ENCODE measurements around the gene ZNRF1. TPM values are rescaled to one million over a fixed set of nuclear protein-coding genes. Genes with fewer than 3 reads are reported as not detected.
A peak's percentile ranks its signal among the peaks of the same experiment; 100 is the strongest.
"Not testable (repeated sequence)": the region's sequence is repeated elsewhere in the genome, so short reads cannot be mapped to it uniquely, and the experiment has no call there.

Gene ZNRF1
- total RNA-seq, 2 experiments from 2014 or later = 35.2 to 42.9 TPM

DNA sequence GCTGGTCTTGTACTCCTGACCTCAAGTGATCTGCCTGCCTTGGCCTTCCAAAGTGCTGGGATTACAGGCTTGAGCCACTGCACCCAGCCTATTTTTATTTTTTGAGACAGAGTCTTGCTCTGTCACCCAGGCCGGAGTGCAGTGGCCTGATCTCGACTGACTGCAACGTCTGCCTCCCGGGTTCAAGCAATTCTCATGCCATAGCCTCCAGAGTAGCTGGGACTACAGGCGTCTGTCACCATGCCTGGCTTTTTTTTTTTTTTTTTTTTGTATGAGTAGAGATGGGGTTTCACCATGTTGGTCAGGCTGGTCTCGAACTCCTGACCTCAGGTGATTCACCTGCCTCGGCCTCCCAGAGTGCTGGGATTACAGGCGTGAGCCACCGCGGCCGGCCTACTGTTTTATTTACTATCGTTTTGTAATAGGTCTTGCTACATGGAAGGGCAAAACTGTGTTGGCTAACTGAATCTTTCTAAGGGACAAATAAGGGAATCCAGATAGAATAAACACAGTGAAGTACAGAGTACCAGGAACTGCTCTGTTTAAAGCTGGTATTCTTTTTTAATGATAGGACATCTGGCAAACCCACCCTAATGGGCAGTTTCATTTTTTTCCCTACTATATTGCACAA is 17.7 kb downstream of the ZNRF1 start:
- DNase-seq; ATAC-seq; H3K9me3 Mint-ChIP-seq (ENCODE audit: low read depth); POLR2A ChIA-PET; intact Hi-C loops (cut with DNase I, micrococcal nuclease); H3K27me3 Mint-ChIP-seq; H3K27ac Mint-ChIP-seq; H3K4me3 Mint-ChIP-seq: not testable (repeated sequence)
- Mint-ChIP-seq H3K36me3 (ENCODE audit: low read depth) (peaks cover 20% of the 10 kb centered on the region), H3K4me1 (peaks cover 41% of the 10 kb centered on the region)
- CTCF ChIA-PET = interaction anchor here (0.6 to 2.2 kb wide), 4 partner anchors 15 to 95 kb away, joined by 3 to 8 read pairs (median 5); no protein-coding TSS in a partner anchor

DNA sequence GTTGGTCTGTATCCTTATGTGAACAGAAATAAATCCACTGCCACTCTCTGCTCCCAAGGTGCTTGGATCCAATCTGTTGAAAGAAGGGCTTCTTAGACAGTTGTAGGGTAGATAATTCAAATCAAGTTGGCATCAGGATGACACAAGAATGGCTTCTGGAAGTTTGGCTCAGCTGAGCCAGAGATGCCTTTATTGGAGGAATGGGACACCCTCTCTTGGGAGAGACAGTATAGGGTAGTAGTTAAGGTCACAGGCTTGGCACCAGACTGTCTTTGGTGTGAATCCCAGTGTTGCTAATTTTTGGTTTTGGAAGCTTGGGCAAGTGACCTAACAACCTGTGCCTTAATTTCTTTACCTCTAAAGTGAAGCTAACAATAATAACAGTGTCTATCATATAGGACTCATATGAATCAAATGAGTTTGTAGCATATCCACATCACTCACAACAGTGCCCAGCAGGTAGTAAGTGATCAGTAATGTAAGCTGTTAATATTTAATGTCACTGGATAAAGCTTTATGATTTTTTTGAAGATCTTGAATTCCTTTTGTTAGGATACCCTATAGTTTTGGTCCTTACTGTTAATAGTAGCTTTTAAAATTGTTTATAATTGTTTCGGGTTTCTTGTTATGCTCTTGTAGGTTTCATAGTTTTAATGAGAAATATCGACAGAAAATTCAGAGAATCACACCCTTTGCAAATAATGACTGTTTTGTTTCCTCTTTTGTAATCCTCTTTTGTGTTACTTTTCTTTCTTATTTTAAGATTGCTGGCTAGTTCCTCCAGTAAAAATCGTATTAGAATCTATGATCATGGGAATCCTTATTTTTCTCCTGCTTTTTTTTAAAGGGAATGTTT is 19.1 kb downstream of the ZNRF1 start:
- no peaks in the 10 kb centered on the region for H3K27me3 Mint-ChIP-seq
- H3K4me1 Mint-ChIP-seq = peaks cover 32% of the 10 kb centered on the region
- DNase-seq (no peak), ATAC-seq (no peak)
- peaks cover 11% of the 10 kb centered on the region for H3K9me3 Mint-ChIP-seq (ENCODE audit: low read depth)
- CTCF ChIA-PET = interaction anchor here (0.8 to 2.2 kb wide), 4 partner anchors 8 to 94 kb away, joined by 3 to 8 read pairs (median 4); no protein-coding TSS in a partner anchor
- peaks cover 28% of the 10 kb centered on the region for H3K36me3 Mint-ChIP-seq (ENCODE audit: low read depth)
- POLR2A ChIA-PET = no interaction called here
- no peak overlapping the region for H3K4me3 Mint-ChIP-seq
- H3K27ac Mint-ChIP-seq = peak overlapping the region; percentile 38
- intact Hi-C loops (cut with DNase I, micrococcal nuclease) = no loop called here

DNA sequence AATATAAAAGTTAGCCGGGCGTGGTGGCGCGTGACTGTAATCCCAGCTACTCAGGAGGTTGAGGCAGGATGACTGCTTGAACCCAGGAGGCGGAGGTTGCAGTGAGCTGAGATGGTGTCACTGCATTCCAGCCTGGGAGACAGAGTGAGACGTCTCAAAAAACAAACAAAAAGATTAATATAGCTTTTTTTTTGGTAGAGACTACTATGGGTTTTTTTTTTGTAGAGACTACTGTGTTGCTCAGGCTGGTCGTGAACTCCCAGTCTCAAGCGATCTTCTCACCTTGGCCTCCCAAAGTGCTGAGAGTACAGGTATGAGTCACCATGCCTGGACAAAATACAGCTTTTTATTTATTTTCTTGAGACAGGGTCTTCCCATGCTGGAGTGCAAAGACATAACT is 20.2 kb downstream of the ZNRF1 start:
- ATAC-seq (peak; percentile 34), DNase-seq (peak; percentile 18)
- ChIA-PET POLR2A (interaction anchor here (0.6 kb wide), 1 partner anchor 385 kb away, joined by 5 read pairs; no protein-coding TSS in a partner anchor), CTCF (interaction anchor here (2.0 kb wide), 1 partner anchor 92 kb away, joined by 5 read pairs; no protein-coding TSS in a partner anchor)
- H3K27me3 Mint-ChIP-seq = no peaks in the 10 kb centered on the region
- intact Hi-C loops (cut with DNase I, micrococcal nuclease) = no loop called here
- H3K4me3 Mint-ChIP-seq = no peak overlapping the region
- H3K4me1 Mint-ChIP-seq = peaks cover 34% of the 10 kb centered on the region
- no peak overlapping the region for H3K27ac Mint-ChIP-seq
- H3K9me3 Mint-ChIP-seq (ENCODE audit: low read depth) = peaks cover 11% of the 10 kb centered on the region
- peaks cover 30% of the 10 kb centered on the region for H3K36me3 Mint-ChIP-seq (ENCODE audit: low read depth)

DNA sequence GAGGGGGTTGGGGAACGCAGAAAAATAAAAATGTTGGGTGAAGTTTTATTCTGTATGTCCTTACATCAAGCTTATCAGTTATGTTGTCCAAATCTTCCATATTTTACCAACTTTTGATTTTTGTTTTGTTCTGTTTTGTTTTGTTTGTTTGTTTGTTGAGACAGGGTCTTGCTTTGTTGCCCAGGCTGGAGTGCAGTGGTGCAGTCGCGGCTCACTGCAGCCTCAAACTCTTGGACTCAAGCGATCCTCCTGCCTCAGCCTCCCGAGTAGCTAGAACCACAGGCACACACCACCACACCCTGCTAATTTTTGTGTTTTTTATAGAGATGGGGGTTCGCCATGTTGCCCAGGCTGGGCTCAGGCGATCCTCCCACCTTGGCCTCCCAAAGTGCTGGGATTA is 20.8 kb downstream of the ZNRF1 start:
- Mint-ChIP-seq H3K9me3 (ENCODE audit: low read depth) (peaks cover 11% of the 10 kb centered on the region), H3K4me3 (no peak overlapping the region), H3K36me3 (ENCODE audit: low read depth) (peaks cover 30% of the 10 kb centered on the region), H3K27me3 (no peaks in the 10 kb centered on the region), H3K4me1 (peaks cover 38% of the 10 kb centered on the region), H3K27ac (no peak overlapping the region)
- POLR2A ChIA-PET = no interaction called here
- CTCF ChIA-PET = interaction anchor here (2.0 kb wide), 1 partner anchor 92 kb away, joined by 5 read pairs; no protein-coding TSS in a partner anchor
- no peak for DNase-seq
- intact Hi-C loops (cut with DNase I, micrococcal nuclease) = no loop called here
- no peak for ATAC-seq

DNA sequence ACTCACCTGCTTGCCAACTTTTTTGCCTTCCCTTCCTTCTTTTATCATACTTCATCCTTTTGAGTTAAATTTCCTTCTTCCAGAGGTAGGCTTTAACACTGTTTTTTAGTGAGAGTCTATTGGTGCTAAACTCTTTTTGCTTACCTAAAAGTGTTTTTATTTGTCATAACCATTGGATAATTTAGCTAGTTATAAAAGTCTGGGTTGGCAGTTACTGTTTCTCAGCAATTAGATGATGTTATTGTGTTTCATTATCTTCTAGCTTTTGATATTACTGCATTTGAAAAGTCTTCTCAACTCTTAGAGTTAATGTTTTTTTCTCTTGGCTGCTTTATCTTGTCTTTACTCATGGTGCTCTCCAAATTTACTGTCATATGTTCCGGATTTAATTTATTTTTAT is 22.6 kb downstream of the ZNRF1 start:
- H3K27me3 Mint-ChIP-seq = no peaks in the 10 kb centered on the region
- POLR2A ChIA-PET = interaction anchor here (0.6 kb wide), 1 partner anchor 8 kb away, joined by 6 read pairs; no protein-coding TSS in a partner anchor
- H3K4me3 Mint-ChIP-seq = no peak overlapping the region
- CTCF ChIA-PET = interaction anchor here (1.7 kb wide), 1 partner anchor 9 kb away, joined by 8 read pairs; no protein-coding TSS in a partner anchor
- H3K27ac Mint-ChIP-seq = no peak overlapping the region
- ATAC-seq (no peak), DNase-seq (no peak)
- peaks cover 50% of the 10 kb centered on the region for H3K4me1 Mint-ChIP-seq
- intact Hi-C loops (cut with DNase I, micrococcal nuclease) = no loop called here
- peaks cover 30% of the 10 kb centered on the region for H3K36me3 Mint-ChIP-seq (ENCODE audit: low read depth)
- H3K9me3 Mint-ChIP-seq (ENCODE audit: low read depth) = peaks cover 11% of the 10 kb centered on the region

DNA sequence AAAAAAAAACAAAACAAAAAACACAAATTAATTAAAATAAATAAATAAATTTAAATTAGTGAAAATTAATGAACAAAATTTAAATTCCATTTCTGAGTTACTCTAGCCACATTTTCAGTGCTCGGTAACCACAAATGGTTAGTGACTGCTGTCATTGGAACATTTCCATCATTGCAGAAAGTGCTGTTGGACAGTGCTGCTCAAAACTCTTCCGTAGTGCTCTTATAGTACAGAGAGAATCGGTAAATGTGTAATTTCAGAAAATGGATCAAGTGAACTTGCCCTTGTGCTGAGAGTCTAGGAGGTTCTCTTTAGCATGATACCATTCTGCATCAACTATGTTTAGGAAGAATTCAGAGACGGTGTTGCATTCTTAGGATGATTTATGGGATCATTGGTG is 23.7 kb downstream of the ZNRF1 start:
- ChIA-PET CTCF (interaction anchor here (0.8 to 1.0 kb wide), 2 partner anchors 11 to 20 kb away, joined by 3 to 4 read pairs; no protein-coding TSS in a partner anchor), POLR2A (interaction anchor here (0.7 to 1.6 kb wide), 3 partner anchors 10 to 53 kb away, joined by 3 to 10 read pairs (median 4); no protein-coding TSS in a partner anchor)
- intact Hi-C loops (cut with DNase I, micrococcal nuclease) = no loop called here
- H3K27me3 Mint-ChIP-seq = no peaks in the 10 kb centered on the region
- peaks cover 30% of the 10 kb centered on the region for H3K36me3 Mint-ChIP-seq (ENCODE audit: low read depth)
- peak; percentile 51 for ATAC-seq
- H3K4me3 Mint-ChIP-seq = peak overlapping the region; percentile 4
- peak overlapping the region; percentile 95 for H3K27ac Mint-ChIP-seq
- no peak for DNase-seq
- peaks cover 46% of the 10 kb centered on the region for H3K4me1 Mint-ChIP-seq
- peaks cover 11% of the 10 kb centered on the region for H3K9me3 Mint-ChIP-seq (ENCODE audit: low read depth)

DNA sequence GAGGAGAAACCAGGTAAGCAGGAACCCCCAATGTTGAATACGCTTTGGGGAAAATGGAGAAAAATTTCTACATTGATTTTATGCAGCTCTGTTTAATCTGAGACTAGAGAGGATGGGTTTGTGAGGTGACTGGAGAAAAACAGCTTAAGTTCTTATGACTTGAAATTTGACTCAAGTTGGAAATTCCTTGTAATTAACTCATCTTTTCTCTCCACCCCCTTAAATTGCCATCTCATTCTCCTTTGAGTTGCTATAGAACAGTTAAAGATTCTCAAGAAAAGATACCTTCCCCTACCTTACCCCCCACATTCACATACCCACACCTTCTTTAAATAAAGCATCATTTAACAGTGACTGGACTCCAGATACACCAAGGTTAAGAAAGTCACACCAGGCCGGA is 24.2 kb downstream of the ZNRF1 start:
- CTCF ChIA-PET = interaction anchor here (0.8 to 1.0 kb wide), 2 partner anchors 11 to 20 kb away, joined by 3 to 4 read pairs; no protein-coding TSS in a partner anchor
- Mint-ChIP-seq H3K27ac (peak overlapping the region; percentile 95), H3K9me3 (ENCODE audit: low read depth) (peaks cover 11% of the 10 kb centered on the region), H3K36me3 (ENCODE audit: low read depth) (peaks cover 30% of the 10 kb centered on the region), H3K4me1 (peaks cover 42% of the 10 kb centered on the region), H3K27me3 (no peaks in the 10 kb centered on the region), H3K4me3 (no peak overlapping the region)
- DNase-seq = no peak
- intact Hi-C loops (cut with DNase I, micrococcal nuclease) = loop anchor here in 1 of 2 experiments (1.0 kb wide), 1 partner anchor 11 kb away; no protein-coding TSS in a partner anchor
- POLR2A ChIA-PET = interaction anchor here (0.7 to 1.6 kb wide), 3 partner anchors 11 to 52 kb away, joined by 3 to 10 read pairs (median 4); no protein-coding TSS in a partner anchor
- peak; percentile 86 for ATAC-seq

DNA sequence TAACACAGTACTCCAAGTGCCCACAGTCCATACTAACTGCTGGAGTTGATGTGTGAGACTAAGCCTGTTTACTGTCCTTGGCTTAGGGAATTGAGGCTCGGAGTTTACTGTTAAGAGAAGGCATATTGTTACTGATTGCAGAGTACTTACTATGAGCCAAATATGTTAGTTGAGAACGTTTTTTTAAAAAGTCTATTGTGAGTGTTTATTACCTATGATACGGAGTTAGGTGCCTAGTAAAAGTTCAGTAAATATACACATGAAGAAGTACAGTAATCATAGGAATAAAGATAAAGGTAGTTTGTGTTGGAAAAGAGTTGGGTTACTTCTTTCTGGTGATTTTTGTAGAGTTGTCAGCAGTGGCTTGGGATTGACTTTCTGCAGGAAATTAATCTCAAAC is 25.4 kb downstream of the ZNRF1 start:
- H3K27me3 Mint-ChIP-seq = no peaks in the 10 kb centered on the region
- intact Hi-C loops (cut with DNase I, micrococcal nuclease) = no loop called here
- no peak overlapping the region for H3K4me3 Mint-ChIP-seq
- ChIA-PET CTCF (no interaction called here), POLR2A (interaction anchor here (0.7 kb wide), 1 partner anchor 48 kb away, joined by 3 read pairs; no protein-coding TSS in a partner anchor)
- DNase-seq = no peak
- peaks cover 37% of the 10 kb centered on the region for H3K4me1 Mint-ChIP-seq
- H3K36me3 Mint-ChIP-seq (ENCODE audit: low read depth) = peaks cover 30% of the 10 kb centered on the region
- peaks cover 11% of the 10 kb centered on the region for H3K9me3 Mint-ChIP-seq (ENCODE audit: low read depth)
- no peak for ATAC-seq
- peak overlapping the region; percentile 55 for H3K27ac Mint-ChIP-seq

DNA sequence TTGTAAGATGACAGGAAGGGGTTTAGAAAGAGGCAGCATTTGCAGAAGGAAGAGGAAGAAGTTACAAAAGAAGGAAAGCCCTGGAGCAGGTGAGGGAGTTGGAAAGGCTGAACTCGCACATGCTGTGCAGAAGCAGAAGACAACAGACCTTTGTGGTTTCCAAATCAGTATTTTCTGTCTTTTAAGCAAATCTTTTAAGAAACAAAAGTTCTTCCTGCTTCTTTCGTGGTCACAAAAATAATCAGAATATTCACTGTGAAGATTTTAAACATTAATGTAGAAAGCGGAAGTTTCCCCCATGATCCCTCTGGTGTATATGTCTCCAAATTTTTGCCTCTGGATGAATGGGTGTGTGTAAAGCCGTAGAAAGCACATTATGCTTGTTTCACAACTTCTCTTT is 25.8 kb downstream of the ZNRF1 start:
- H3K9me3 Mint-ChIP-seq (ENCODE audit: low read depth) = peaks cover 11% of the 10 kb centered on the region
- POLR2A ChIA-PET = no interaction called here
- intact Hi-C loops (cut with DNase I, micrococcal nuclease) = no loop called here
- CTCF ChIA-PET = no interaction called here
- DNase-seq (no peak), ATAC-seq (no peak)
- H3K4me3 Mint-ChIP-seq = no peak overlapping the region
- H3K4me1 Mint-ChIP-seq = peaks cover 33% of the 10 kb centered on the region
- no peaks in the 10 kb centered on the region for H3K27me3 Mint-ChIP-seq
- H3K27ac Mint-ChIP-seq = peak overlapping the region; percentile 55
- H3K36me3 Mint-ChIP-seq (ENCODE audit: low read depth) = peaks cover 27% of the 10 kb centered on the region

DNA sequence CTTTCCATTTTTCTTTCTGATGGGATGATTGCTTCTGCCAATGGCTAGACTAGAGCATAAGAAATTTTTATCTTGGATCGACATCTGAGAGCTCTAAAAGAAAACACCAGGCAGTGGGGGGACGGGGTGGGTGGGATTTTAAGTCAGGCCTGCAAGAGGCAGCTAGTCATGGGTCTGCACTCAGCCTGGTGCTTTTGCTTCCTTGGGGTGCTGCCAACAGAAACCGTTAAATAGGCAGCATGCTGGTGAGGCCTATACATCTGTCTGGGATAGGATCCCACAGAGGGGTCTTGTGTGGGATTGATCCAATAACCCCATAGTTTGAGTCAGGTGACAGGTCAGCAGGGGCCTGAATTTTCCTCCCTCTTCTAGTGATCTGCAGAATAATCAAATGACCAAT is 26.9 kb downstream of the ZNRF1 start:
- intact Hi-C loops (cut with DNase I, micrococcal nuclease) = loop anchor here in 1 of 2 experiments (5.0 kb wide), 1 partner anchor 37 kb away; no protein-coding TSS in a partner anchor
- ChIA-PET CTCF (interaction anchor here (0.8 to 1.4 kb wide), 4 partner anchors 8 to 85 kb away, joined by 3 to 5 read pairs (median 4); no protein-coding TSS in a partner anchor), POLR2A (no interaction called here)
- DNase-seq = no peak
- no peak for ATAC-seq
- Mint-ChIP-seq H3K36me3 (ENCODE audit: low read depth) (peaks cover 18% of the 10 kb centered on the region), H3K4me1 (peaks cover 33% of the 10 kb centered on the region), H3K9me3 (ENCODE audit: low read depth) (peaks cover 11% of the 10 kb centered on the region), H3K27ac (no peak overlapping the region), H3K4me3 (no peak overlapping the region), H3K27me3 (no peaks in the 10 kb centered on the region)

DNA sequence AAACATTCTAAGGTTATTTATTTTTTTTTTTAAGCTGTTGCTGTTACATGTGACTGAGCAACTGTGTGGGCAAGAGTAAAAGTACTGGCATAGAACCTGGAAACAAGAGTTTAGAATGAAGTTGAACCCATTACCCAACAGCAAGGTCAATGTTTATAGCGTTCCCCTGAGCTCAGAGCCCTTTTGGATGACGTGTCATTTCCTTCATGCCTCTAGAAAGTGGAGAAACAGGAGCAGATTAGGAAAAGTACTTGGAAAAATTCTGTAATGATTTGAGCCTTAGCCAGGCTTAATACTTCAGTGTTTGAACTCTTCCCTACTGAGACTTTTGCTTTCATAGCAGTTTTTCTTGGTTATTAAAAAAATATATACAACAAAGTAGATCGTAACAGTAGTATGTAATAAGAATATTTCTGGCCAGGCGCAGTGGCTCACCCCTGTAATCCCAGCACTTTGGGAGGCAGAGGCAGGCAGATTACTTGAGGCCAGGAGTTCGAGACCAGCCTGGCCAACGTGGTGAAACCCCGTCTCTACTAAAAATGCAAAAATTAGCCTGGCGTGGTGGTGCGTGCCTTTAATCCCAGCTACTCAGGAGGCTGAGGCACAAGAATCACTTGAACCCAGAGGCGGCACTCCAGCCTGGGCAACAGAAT is 27.5 kb downstream of the ZNRF1 start:
- POLR2A ChIA-PET; H3K27me3 Mint-ChIP-seq; H3K9me3 Mint-ChIP-seq (ENCODE audit: low read depth); DNase-seq; H3K27ac Mint-ChIP-seq; ATAC-seq; H3K4me3 Mint-ChIP-seq: not testable (repeated sequence)
- CTCF ChIA-PET = interaction anchor here (0.8 to 1.4 kb wide), 3 partner anchors 8 to 16 kb away, joined by 3 to 5 read pairs (median 3); no protein-coding TSS in a partner anchor
- Mint-ChIP-seq H3K4me1 (peaks cover 31% of the 10 kb centered on the region), H3K36me3 (ENCODE audit: low read depth) (peaks cover 11% of the 10 kb centered on the region)
- intact Hi-C loops (cut with DNase I, micrococcal nuclease) = loop anchor here in 1 of 2 experiments (5.0 kb wide), 1 partner anchor 36 kb away; no protein-coding TSS in a partner anchor

Data from activated CD4-positive, alpha-beta T cell treated with anti-CD3 and anti-CD28 coated beads for 36 hours (primary cell).